Stimulated activated naive B cell treated with anti-CD40 and anti-IgM and Interleukin-4, amounts not matched to agents 10 μg/mL and 1 μg/mL and 100 μg/mL, for 72 hours (primary cell): ENCODE measurements around the gene PODNL1.

Experiments used
- ATAC-seq, 2 donors: fragments of 150-1000 bp; cut with Tn5 transposase; replicated peaks; 2 replicates each; pipeline ENCODE4 v1.10.0; 2021; ENCODE audit warnings: moderate library complexity in 1 of 2
- DNase-seq: peaks from one replicate; pipeline ENCODE4 v3.0.0; 2021
- H3K27ac Mint-ChIP-seq: one replicate; pipeline ENCODE4 v1.8.0; 2022; ENCODE audit warnings: mild to moderate bottlenecking, mixed read lengths
- H3K27me3 Mint-ChIP-seq, 2 donors: one replicate each; pipeline ENCODE4 v1.8.0; 2022; ENCODE audit warnings: mixed read lengths in 2 of 2
- H3K36me3 Mint-ChIP-seq, 2 donors: one replicate each; pipeline ENCODE4 v1.8.0; 2022; ENCODE audit warnings: mixed read lengths in 2 of 2, mild to moderate bottlenecking in 1 of 2
- H3K4me1 Mint-ChIP-seq, 2 donors: one replicate each; pipeline ENCODE4 v1.8.0; 2022; ENCODE audit warnings: mixed read lengths in 2 of 2, mild to moderate bottlenecking in 1 of 2
- H3K4me3 Mint-ChIP-seq, 2 donors: one replicate each; pipeline ENCODE4 v1.8.0; 2022; ENCODE audit warnings: mild to moderate bottlenecking in 2 of 2, mixed read lengths in 2 of 2, moderate library complexity in 1 of 2
- H3K9me3 Mint-ChIP-seq, 2 donors: one replicate each; pipeline ENCODE4 v1.8.0; 2022; ENCODE audit warnings: mixed read lengths in 2 of 2, mild to moderate bottlenecking in 1 of 2

The PODNL1 gene

DNA sequence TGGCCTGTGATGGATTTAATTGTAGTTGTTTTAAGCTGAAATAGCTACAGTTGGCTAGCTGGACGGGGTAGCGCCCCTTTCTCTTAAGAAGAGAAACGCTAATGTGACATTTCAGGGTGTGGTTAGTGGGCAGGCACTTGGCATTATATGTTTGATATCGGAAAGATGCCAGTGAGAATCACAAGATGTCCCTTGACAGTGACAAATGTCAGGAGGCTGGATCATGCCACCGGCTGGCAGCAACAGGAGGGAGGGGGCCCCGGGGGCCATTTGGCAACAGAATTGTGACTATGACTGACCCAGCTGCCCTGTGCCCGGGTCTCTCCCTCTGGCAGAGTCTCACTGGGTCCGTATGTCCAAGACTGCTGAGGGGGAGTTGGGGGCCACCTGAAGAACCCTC, 18.8 kb upstream of the PODNL1 start:
- Mint-ChIP-seq H3K36me3 (peaks cover 31 to 37% of the 10 kb centered on the region in 2 donors), H3K27me3 (no peaks in the 10 kb centered on the region), H3K9me3 (no peaks in the 10 kb centered on the region), H3K4me1 (peaks cover 8 to 19% of the 10 kb centered on the region in 2 donors), H3K27ac (no peak overlapping the region), H3K4me3 (no peak overlapping the region)
- ATAC-seq (no peak), DNase-seq (no peak)

DNA sequence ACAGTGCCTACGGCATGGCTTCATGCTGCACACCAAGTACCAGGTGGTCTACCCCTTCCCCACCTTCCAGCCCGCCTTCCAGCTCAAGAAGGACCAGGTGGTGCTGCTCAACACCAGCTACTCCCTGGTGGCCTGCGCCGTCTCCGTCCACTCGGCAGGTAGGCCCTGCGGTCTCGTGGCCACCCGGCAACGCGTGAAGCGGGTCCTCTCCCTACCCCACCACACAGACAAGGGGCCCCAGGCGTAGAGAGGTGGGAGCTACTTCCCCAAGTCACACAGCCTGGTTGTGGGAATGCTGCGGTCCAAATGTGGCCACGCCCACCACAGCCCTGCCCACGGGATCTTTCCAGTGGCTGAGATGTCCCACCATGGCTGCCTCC, 18.1 kb upstream of the PODNL1 start:
- no peak for DNase-seq
- Mint-ChIP-seq H3K36me3 (peaks cover 27 to 33% of the 10 kb centered on the region in 2 donors), H3K27me3 (no peaks in the 10 kb centered on the region), H3K27ac (no peak overlapping the region), H3K9me3 (no peaks in the 10 kb centered on the region), H3K4me3 (no peak overlapping the region), H3K4me1 (peaks cover 10 to 24% of the 10 kb centered on the region in 2 donors)
- no peak for ATAC-seq

DNA sequence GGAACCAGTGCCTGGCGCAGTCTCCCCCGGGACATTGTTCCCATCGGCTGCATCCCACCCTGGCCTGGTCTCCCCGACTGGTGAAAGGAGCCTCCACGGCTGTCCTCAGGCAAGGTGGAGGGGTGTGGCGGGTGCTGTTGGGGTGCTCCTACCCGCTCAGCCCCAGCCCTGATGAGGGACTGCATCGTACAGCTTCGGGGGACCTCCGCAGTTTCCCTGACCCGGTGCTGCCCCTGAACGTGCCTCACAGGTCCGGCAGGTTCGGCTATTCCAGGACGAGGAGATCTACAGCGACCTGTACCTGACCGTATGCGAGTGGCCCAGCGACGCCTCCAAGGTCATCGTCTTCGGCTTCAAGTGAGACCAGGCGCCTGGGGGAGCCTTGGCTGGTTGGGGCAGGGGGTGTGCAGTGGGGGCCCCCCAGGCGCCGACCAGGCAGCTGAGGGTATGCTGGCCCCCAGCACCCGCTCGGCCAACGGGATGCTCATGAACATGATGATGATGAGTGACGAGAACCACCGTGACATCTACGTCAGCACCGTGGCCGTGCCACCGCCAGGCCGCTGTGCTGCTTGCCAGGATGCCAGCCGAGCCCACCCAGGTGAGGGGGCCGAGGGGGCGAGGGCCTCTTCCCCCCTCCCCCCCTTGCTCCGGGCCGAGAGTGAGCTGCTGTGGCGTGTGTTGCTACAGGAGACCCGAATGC, 17.6 kb upstream of the PODNL1 start:
- H3K27me3 Mint-ChIP-seq = no peaks in the 10 kb centered on the region
- H3K4me1 Mint-ChIP-seq = peaks cover 10 to 24% of the 10 kb centered on the region in 2 donors
- DNase-seq = no peak
- peaks cover 25 to 31% of the 10 kb centered on the region in 2 donors for H3K36me3 Mint-ChIP-seq
- no peak overlapping the region for H3K27ac Mint-ChIP-seq
- ATAC-seq = no peak
- no peak overlapping the region for H3K4me3 Mint-ChIP-seq
- H3K9me3 Mint-ChIP-seq = no peaks in the 10 kb centered on the region

DNA sequence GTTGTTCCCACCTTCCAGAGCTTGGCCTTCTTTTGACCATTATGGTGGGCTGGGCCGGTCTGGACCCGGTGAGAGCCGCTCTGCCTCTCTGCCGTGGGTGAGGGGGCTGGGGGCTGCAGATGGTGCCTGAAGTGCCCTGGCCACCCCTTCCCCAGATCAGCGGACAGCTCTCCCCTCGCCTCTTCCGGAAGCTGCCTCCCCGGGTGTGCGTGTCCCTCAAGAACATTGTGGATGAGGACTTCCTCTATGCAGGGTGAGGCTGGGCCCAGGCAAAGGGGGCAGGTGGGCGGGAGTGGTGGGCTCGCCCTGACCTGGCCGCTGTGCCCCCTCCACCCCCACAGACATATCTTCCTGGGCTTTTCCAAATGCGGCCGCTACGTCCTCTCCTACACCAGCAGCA, 16.0 kb upstream of the PODNL1 start:
- Mint-ChIP-seq H3K4me1 (peaks cover 10 to 24% of the 10 kb centered on the region in 2 donors), H3K27ac (no peak overlapping the region), H3K4me3 (peak overlapping the region; percentile 95 to 98), H3K27me3 (no peaks in the 10 kb centered on the region), H3K36me3 (peaks cover 21 to 22% of the 10 kb centered on the region in 2 donors), H3K9me3 (no peaks in the 10 kb centered on the region)
- DNase-seq = no peak
- ATAC-seq = no peak

DNA sequence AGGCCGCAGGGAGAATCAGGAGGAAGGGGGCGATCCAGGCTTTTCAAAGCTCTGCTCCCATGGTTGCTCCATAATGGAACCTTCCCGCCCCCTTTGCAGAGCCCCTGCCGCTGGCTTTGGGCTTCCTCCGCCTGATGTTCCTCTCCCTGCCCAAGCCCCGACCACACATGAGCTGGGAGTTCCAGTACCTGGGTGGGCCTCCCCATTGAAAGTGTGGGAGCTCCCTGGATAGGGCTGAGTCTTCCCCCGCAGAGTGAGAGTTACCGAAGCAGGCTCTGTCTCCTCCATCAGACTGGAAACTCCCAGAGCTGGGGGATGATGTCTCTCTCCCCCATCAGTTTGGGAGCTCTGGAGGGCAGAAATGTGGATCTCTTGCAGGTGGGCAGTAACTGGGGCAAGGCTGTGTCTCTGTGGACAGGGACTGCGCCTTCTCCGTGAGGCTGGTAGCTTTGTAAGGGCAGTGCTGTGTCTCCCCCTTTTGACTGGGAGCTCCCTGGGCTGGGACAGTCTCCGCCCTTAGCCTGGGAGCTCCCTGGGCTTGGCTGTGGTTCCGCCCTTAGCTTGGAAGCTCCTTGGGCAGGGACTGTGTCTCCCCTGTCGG, 14.8 kb upstream of the PODNL1 start:
- no peak for ATAC-seq
- Mint-ChIP-seq H3K27ac (peak overlapping the region; percentile 90), H3K4me1 (peaks cover 10 to 24% of the 10 kb centered on the region in 2 donors), H3K9me3 (no peaks in the 10 kb centered on the region), H3K36me3 (peaks cover 16 to 18% of the 10 kb centered on the region in 2 donors), H3K27me3 (no peaks in the 10 kb centered on the region), H3K4me3 (peak overlapping the region; percentile 95 to 98)
- no peak for DNase-seq

DNA sequence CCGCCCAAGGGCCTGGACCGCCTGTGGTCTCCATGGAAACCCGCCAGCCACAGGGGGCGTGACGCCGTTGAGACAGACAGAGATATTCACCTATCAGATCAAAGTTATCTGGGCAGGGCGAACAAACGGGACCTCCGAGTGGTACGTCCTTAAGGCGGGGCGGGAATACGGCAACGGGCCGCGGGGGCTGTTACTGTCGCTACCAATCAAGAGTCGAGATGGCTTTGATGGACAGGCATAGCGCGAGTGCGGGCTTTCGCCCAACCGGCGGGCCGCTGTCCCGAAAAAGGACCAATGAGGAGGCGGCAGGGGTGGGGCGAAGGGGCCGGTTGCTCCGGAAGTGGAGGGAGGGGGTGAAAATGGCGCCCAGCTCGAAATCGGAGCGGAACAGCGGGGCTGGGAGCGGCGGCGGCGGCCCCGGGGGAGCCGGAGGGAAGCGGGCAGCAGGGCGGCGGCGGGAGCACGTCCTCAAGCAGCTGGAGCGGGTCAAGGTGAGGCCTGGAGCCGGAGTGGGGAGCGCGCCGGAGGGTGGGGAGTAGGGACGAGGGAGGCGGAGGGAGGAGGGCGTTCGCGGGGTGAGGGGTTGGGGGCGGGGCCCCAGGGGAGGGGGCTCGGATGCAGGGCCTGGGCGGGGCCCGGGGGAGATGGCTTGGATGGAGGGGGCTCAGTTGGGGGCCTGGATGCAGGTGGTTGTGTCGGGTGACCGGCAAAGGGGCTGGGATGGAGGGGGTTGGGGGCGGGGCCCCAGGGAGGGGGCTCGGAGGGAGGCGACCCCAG, 14.1 kb upstream of the PODNL1 start, which contains the start of gene DCAF15:
DCAF15 (plus strand) TSS at position 356 of the 777 bp plus-strand sequence; CDS start at position 360, 4 bp downstream.
- no peaks in the 10 kb centered on the region for H3K9me3 Mint-ChIP-seq
- ATAC-seq (peak; percentile 98 to 99), DNase-seq (peak; percentile 100)
- peak within 1 kb of the TSS; percentile 95 to 98 for H3K4me3 Mint-ChIP-seq
- peak within 1 kb of the TSS; percentile 97 for H3K27ac Mint-ChIP-seq
- H3K4me1 Mint-ChIP-seq = peaks cover 10 to 24% of the 10 kb centered on the region in 2 donors
- H3K27me3 Mint-ChIP-seq = no peaks in the 10 kb centered on the region
- peaks cover 15 to 18% of the 10 kb centered on the region in 2 donors for H3K36me3 Mint-ChIP-seq

DNA sequence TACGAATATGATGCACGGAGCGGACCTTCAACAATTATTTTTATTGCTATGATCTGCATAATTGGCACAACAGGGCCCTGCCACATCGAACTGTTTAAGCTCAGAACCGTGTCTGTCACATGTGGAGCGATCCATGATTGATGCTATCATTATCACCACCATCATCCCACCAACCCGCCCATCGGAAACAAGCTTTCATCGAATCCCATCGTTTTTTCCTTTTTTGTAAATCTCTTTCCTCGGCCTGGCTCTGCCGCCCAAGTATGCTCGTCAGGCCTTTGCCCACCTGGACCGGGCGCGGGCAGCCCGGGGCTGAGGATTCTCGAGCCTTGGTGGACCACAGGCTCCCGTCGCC, 13.6 kb upstream of the PODNL1 start:
- Mint-ChIP-seq H3K27ac (peak overlapping the region; percentile 97), H3K27me3 (no peaks in the 10 kb centered on the region), H3K9me3 (no peaks in the 10 kb centered on the region), H3K4me1 (peaks cover 10 to 24% of the 10 kb centered on the region in 2 donors), H3K36me3 (peaks cover 10 to 12% of the 10 kb centered on the region in 2 donors), H3K4me3 (peak overlapping the region; percentile 95 to 98)
- DNase-seq = no peak
- peak; percentile 14 to 16 for ATAC-seq

DNA sequence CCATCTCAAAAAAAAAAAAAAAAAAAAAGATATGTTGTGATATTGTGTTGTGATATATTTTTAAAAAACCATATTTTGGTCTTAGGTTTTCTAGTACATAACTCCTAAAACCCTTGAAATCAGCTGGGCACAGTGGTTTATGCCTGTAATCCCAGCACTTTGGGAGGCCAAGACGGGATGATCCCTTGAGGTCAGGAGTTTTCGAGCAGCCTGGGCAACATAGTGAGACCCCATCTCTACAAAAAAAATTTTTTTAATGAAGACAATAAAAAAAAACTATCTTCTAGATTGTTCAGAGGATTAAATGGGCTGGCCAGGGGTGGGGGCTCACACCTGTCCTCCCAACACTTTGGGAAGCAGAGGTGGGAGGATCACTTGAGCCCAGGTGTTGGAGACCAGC, 12.8 kb upstream of the PODNL1 start:
- H3K4me3 Mint-ChIP-seq = no peak overlapping the region
- H3K9me3 Mint-ChIP-seq = no peaks in the 10 kb centered on the region
- ATAC-seq (no peak), DNase-seq (no peak)
- H3K4me1 Mint-ChIP-seq = peaks cover 10 to 24% of the 10 kb centered on the region in 2 donors
- H3K27ac Mint-ChIP-seq = no peak overlapping the region
- H3K27me3 Mint-ChIP-seq = no peaks in the 10 kb centered on the region
- H3K36me3 Mint-ChIP-seq = peaks cover 6 to 9% of the 10 kb centered on the region in 2 donors

DNA sequence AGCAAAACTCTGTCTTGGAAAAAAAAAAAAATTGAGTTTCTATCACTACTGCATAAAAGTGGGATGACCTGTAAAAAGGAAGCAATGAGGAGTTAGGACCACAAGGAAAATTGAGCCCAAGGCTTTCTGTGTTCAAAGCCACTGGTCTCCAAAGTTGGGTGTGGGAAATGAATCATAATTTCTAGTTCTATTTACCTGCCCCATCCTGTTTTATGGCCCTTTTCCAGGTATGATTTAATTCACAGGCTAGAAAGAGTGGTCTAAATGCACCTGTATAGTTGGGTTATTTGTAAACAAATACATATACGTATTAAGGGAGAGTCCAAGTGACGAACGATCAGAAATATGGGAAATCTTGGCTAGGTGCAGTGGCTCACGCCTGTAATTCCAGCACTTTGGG, 8.2 kb upstream of the PODNL1 start:
- no peak overlapping the region for H3K27ac Mint-ChIP-seq
- H3K4me1 Mint-ChIP-seq = no peaks in the 10 kb centered on the region
- no peak overlapping the region for H3K4me3 Mint-ChIP-seq
- H3K27me3 Mint-ChIP-seq = no peaks in the 10 kb centered on the region
- no peaks in the 10 kb centered on the region for H3K36me3 Mint-ChIP-seq
- H3K9me3 Mint-ChIP-seq = no peaks in the 10 kb centered on the region
- DNase-seq = no peak
- no peak for ATAC-seq

DNA sequence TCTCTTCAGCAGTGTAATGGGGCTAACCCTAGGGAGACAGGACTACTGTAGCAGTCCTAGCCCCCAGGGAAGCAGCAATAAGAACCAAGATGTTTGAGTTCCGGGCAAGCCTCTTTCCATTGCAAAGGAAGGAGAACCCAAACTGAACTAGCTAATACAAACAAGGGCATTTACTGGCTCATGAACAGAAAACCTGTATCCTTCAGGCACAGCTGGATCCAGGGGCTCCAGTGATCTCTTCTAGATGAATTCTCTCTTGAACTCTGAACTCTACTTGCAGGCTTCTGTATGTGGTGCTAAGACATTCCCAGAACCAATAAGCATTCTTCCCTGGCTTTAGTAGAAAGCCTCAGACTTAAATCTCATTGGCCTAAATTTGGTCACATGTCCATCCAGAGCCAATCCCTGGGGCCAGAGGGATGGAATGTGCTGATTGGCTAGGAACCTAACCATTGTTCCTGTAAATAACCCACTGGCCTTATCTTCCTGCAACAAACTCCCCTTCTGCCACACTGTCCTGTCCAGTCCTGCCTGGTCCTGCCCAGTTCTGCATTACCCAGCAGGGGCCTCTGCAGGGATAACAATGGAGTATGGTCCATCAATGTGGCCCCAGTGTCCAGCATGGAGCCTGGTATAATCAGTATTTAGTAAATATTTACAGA, 3.9 kb upstream of the PODNL1 start:
- H3K4me1 Mint-ChIP-seq = peaks cover 0 to 2% of the 10 kb centered on the region in 2 donors
- no peak overlapping the region for H3K4me3 Mint-ChIP-seq
- no peaks in the 10 kb centered on the region for H3K9me3 Mint-ChIP-seq
- H3K27me3 Mint-ChIP-seq = peaks cover 7% of the 10 kb centered on the region in 2 donors
- ATAC-seq (no peak), DNase-seq (no peak)
- no peak overlapping the region for H3K27ac Mint-ChIP-seq
- H3K36me3 Mint-ChIP-seq = peaks cover 0 to 3% of the 10 kb centered on the region in 2 donors

DNA sequence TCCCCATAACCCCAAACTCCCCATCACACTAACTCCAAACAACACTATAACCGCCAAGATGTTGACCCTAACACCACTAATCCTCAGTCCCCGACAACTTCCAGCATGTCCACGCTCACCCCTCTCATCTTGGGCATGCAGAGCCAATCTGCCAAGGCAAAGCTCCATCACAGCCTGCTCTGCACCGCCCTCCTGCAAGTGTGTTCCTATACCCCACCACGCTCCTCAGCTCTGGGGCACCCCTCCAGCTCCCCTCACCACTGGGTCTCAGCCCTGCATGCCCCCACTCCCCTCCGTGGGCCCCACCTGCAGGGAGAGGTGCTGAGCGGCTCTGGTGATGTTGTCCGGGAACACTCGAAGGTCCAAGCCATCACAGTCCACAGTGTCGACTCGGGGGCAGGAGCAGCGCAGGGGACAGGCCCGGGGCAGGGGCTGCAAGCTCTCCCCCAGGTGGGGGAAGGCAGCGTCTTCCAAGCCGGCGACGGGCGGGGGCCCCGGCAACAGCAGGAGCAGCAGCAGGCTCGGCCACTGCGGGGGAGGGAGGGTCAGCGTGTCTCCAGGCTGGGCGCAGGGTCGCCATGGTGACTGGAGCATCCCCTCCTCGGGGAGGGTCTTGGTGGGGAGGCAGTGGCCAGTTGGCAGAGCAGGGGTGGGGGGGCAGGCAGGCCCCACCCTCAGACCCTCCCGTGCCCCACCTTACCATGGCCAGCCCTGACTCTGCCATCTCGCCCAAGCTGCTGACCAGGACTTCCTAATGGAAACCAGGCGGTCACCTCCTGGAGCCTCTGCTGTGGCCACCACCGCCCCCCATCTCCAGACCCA, 527 bp downstream of the PODNL1 start:
- no peaks in the 10 kb centered on the region for H3K9me3 Mint-ChIP-seq
- no peak overlapping the region for H3K4me3 Mint-ChIP-seq
- no peak overlapping the region for H3K27ac Mint-ChIP-seq
- no peak for DNase-seq
- ATAC-seq = no peak
- H3K27me3 Mint-ChIP-seq = peaks cover 21 to 24% of the 10 kb centered on the region in 2 donors
- H3K36me3 Mint-ChIP-seq = peaks cover 0 to 3% of the 10 kb centered on the region in 2 donors
- H3K4me1 Mint-ChIP-seq = peaks cover 5% of the 10 kb centered on the region in 2 donors

DNA sequence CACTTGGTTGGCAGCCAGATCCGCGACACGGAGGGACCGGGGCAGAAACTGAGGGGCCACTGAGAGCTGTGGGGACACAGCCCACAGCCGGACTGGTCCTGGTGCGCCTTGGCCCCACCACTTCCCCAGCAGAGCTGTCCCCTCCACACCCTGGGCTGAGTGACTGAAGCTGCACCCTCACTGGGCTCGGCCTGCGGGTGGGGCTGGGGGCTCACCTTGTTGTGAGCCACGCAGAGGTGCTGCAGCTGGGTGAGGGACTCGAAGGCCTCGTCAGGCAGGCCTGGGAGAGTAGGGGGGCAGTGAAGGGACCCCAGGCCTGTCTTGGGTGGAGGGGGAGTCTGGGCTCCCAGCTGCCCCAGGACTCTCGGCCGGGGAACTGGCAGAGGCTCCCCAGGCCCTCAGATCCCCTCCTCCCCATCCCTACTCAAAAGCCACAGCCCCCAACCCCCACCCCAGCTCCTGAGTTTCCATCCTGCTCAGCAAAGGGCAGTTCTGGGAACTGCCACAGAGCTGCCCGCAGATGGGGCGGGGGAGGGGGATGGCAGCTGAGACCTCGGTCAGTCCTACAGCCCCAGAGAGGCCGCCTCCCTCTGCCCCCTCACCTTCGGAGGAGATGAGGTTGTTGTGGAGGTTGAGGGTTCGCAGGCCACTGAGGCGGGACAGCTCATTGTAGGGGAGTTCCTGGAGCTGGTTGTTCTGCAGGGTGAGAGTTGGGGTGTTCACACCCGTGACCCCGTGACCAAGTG, 2.3 kb downstream of the PODNL1 start:
- H3K27ac Mint-ChIP-seq = no peak overlapping the region
- peaks cover 5% of the 10 kb centered on the region in 2 donors for H3K4me1 Mint-ChIP-seq
- peaks cover 3 to 6% of the 10 kb centered on the region in 2 donors for H3K36me3 Mint-ChIP-seq
- ATAC-seq (no peak), DNase-seq (no peak)
- H3K4me3 Mint-ChIP-seq = no peak overlapping the region
- H3K9me3 Mint-ChIP-seq = no peaks in the 10 kb centered on the region
- H3K27me3 Mint-ChIP-seq = peaks cover 21 to 24% of the 10 kb centered on the region in 2 donors

DNA sequence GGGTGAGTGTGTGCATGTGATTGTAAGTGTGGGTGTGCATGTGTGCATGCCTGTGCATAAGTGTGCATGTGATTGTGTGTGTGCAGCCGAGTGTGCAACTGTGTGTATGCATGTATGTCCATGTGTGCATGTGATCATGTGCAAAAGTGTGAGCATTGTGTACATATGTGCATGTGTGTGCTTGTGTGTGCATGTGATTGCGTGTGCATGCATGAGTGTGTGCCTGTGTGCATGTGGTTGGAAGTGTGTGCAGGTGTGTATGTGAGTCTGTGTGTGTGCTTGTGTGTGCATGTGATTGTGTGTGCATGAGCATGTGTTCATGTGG, 3.5 kb downstream of the PODNL1 start:
- Mint-ChIP-seq H3K4me3 (no peak overlapping the region), H3K27me3 (peaks cover 21 to 24% of the 10 kb centered on the region in 2 donors), H3K36me3 (peaks cover 5 to 6% of the 10 kb centered on the region in 2 donors), H3K27ac (no peak overlapping the region), H3K9me3 (no peaks in the 10 kb centered on the region), H3K4me1 (peaks cover 5% of the 10 kb centered on the region in 2 donors)
- DNase-seq (no peak), ATAC-seq (no peak)
